ENCODE results near the gene SLC38A3.

Gene SLC38A3

GRCh38 chr3:50218448-50218847, 13.4 kb downstream of the SLC38A3 start:
- no peak overlapping the region for H2AK5ac ChIP-seq (ENCODE audit: low read length)
- WGBS (ENCODE audit: extremely low coverage, insufficient coverage, insufficient read length), result no CpG with 5 or more reads among the region's 17 CpGs

GRCh38 chr3:50219285-50219684, 14.2 kb downstream of the SLC38A3 start:
- Histone ChIP-seq H3K79me2 (ENCODE audit: control insufficient read depth, insufficient read depth, low read length, poor library complexity) (no peaks in the 10 kb centered on the region), H4K12ac (ENCODE audit: low read depth, low read length) (no peak overlapping the region), H3K4me3 (ENCODE audit: low read depth, low read length) (no peak overlapping the region), H4K8ac (ENCODE audit: low read depth, low read length) (no peak overlapping the region), H3K4me2 (ENCODE audit: low read length) (no peak overlapping the region), H2AK5ac (ENCODE audit: low read length) (no peak overlapping the region), H3K79me1 (ENCODE audit: low read length) (no peaks in the 10 kb centered on the region), H2BK12ac (ENCODE audit: low read length) (no peak overlapping the region), H3K4ac (ENCODE audit: low read depth, low read length) (no peak overlapping the region), H3K27me3 (ENCODE audit: insufficient read depth, low read length) (no peaks in the 10 kb centered on the region), H4K91ac (ENCODE audit: low read depth, low read length) (no peak overlapping the region), H3K18ac (ENCODE audit: low read length) (no peak overlapping the region), H3K23ac (ENCODE audit: low read length) (no peak overlapping the region), H2AFZ (ENCODE audit: insufficient read depth, low read length, poor library complexity) (no peak overlapping the region), H3K9ac (ENCODE audit: low read length) (no peak overlapping the region), H3K27ac (ENCODE audit: low read depth, low read length) (no peak overlapping the region), H3K9me3 (ENCODE audit: insufficient read depth, low read depth, low read length) (peaks cover 3% of the 10 kb centered on the region), H2BK120ac (ENCODE audit: insufficient read depth, low read length, poor library complexity) (no peak overlapping the region), H3K14ac (ENCODE audit: low read length) (no peak overlapping the region), H3K4me1 (ENCODE audit: control insufficient read depth in 1 of 2, insufficient read depth in 2 of 2, low read length in 2 of 2) (peaks cover 2 to 3% of the 10 kb centered on the region in 2 experiments), H3K36me3 (ENCODE audit: control insufficient read depth in 1 of 2, insufficient read depth in 2 of 2, low read length in 2 of 2) (peaks cover 2 to 4% of the 10 kb centered on the region in 2 experiments), H2BK5ac (ENCODE audit: low read depth, low read length, poor library complexity) (no peak overlapping the region)
- no peak for DNase-seq
- no CpG with 5 or more reads among the region's 5 CpGs for WGBS (ENCODE audit: extremely low coverage, insufficient coverage, insufficient read length)

More at GRCh38 chr3:50218448-50218847, 13.4 kb downstream of the SLC38A3 start:
- Histone ChIP-seq H3K18ac (ENCODE audit: low read length) (no peak overlapping the region), H3K4me3 (ENCODE audit: low read depth, low read length) (no peak overlapping the region), H2BK12ac (ENCODE audit: low read length) (no peak overlapping the region), H3K79me1 (ENCODE audit: low read length) (no peaks in the 10 kb centered on the region), H4K8ac (ENCODE audit: low read depth, low read length) (no peak overlapping the region), H4K12ac (ENCODE audit: low read depth, low read length) (no peak overlapping the region), H3K4ac (ENCODE audit: low read depth, low read length) (no peak overlapping the region), H3K9ac (ENCODE audit: low read length) (no peak overlapping the region), H3K4me2 (ENCODE audit: low read length) (no peak overlapping the region), H3K79me2 (ENCODE audit: control insufficient read depth, insufficient read depth, low read length, poor library complexity) (no peaks in the 10 kb centered on the region), H2BK120ac (ENCODE audit: insufficient read depth, low read length, poor library complexity) (no peak overlapping the region), H3K27ac (ENCODE audit: low read depth, low read length) (no peak overlapping the region), H2BK5ac (ENCODE audit: low read depth, low read length, poor library complexity) (no peak overlapping the region), H3K27me3 (ENCODE audit: insufficient read depth, low read length) (no peaks in the 10 kb centered on the region), H3K4me1 (ENCODE audit: control insufficient read depth in 1 of 2, insufficient read depth in 2 of 2, low read length in 2 of 2) (peaks cover 2 to 3% of the 10 kb centered on the region in 2 experiments), H3K9me3 (ENCODE audit: insufficient read depth, low read depth, low read length) (peaks cover 3% of the 10 kb centered on the region), H4K91ac (ENCODE audit: low read depth, low read length) (no peak overlapping the region), H3K23ac (ENCODE audit: low read length) (no peak overlapping the region), H2AFZ (ENCODE audit: insufficient read depth, low read length, poor library complexity) (no peak overlapping the region), H3K14ac (ENCODE audit: low read length) (no peak overlapping the region), H3K36me3 (ENCODE audit: control insufficient read depth in 1 of 2, insufficient read depth in 2 of 2, low read length in 2 of 2) (peaks cover 2 to 4% of the 10 kb centered on the region in 2 experiments)
- DNase-seq, result no peak

- Histone ChIP-seq H3K27ac (ENCODE audit: low read depth, low read length) (no peak overlapping the region), H4K12ac (ENCODE audit: low read depth, low read length) (no peak overlapping the region), H3K23ac (ENCODE audit: low read length) (no peak overlapping the region), H3K79me1 (ENCODE audit: low read length) (no peaks in the 10 kb centered on the region), H2BK5ac (ENCODE audit: low read depth, low read length, poor library complexity) (no peak overlapping the region), H3K4me3 (ENCODE audit: low read depth, low read length) (no peak overlapping the region), H2BK120ac (ENCODE audit: insufficient read depth, low read length, poor library complexity) (no peak overlapping the region), H4K91ac (ENCODE audit: low read depth, low read length) (no peak overlapping the region), H3K4me2 (ENCODE audit: low read length) (no peak overlapping the region), H3K4me1 (ENCODE audit: control insufficient read depth in 1 of 2, insufficient read depth in 2 of 2, low read length in 2 of 2) (peaks cover 2 to 3% of the 10 kb centered on the region in 2 experiments), H3K14ac (ENCODE audit: low read length) (no peak overlapping the region), H3K36me3 (ENCODE audit: control insufficient read depth in 1 of 2, insufficient read depth in 2 of 2, low read length in 2 of 2) (peaks cover 0 to 4% of the 10 kb centered on the region in 2 experiments), H2AFZ (ENCODE audit: insufficient read depth, low read length, poor library complexity) (no peak overlapping the region), H3K9me3 (ENCODE audit: insufficient read depth, low read depth, low read length) (peaks cover 3% of the 10 kb centered on the region), H3K18ac (ENCODE audit: low read length) (no peak overlapping the region), H3K79me2 (ENCODE audit: control insufficient read depth, insufficient read depth, low read length, poor library complexity) (no peaks in the 10 kb centered on the region), H2AK5ac (ENCODE audit: low read length) (no peak overlapping the region), H3K9ac (ENCODE audit: low read length) (no peak overlapping the region), H3K27me3 (ENCODE audit: insufficient read depth, low read length) (no peaks in the 10 kb centered on the region), H4K8ac (ENCODE audit: low read depth, low read length) (no peak overlapping the region), H2BK12ac (ENCODE audit: low read length) (no peak overlapping the region), H3K4ac (ENCODE audit: low read depth, low read length) (no peak overlapping the region)
- no peak for DNase-seq
- WGBS (ENCODE audit: extremely low coverage, insufficient coverage, insufficient read length), result no CpG with 5 or more reads among the region's 6 CpGs
Measured at GRCh38 chr3:50220109-50220508, 15.0 kb downstream of the SLC38A3 start.

- Histone ChIP-seq H3K4me1 (ENCODE audit: control insufficient read depth in 1 of 2, insufficient read depth in 2 of 2, low read length in 2 of 2) (peaks cover under 1% of the 10 kb centered on the region in 2 experiments), H3K79me2 (ENCODE audit: control insufficient read depth, insufficient read depth, low read length, poor library complexity) (no peaks in the 10 kb centered on the region), H2BK12ac (ENCODE audit: low read length) (no peak overlapping the region), H3K4ac (ENCODE audit: low read depth, low read length) (no peak overlapping the region), H4K91ac (ENCODE audit: low read depth, low read length) (no peak overlapping the region), H2AFZ (ENCODE audit: insufficient read depth, low read length, poor library complexity) (no peak overlapping the region), H2AK5ac (ENCODE audit: low read length) (no peak overlapping the region), H3K4me2 (ENCODE audit: low read length) (no peak overlapping the region), H2BK5ac (ENCODE audit: low read depth, low read length, poor library complexity) (no peak overlapping the region), H3K9me3 (ENCODE audit: insufficient read depth, low read depth, low read length) (peaks cover 3% of the 10 kb centered on the region), H3K9ac (ENCODE audit: low read length) (no peak overlapping the region), H3K14ac (ENCODE audit: low read length) (no peak overlapping the region), H2BK120ac (ENCODE audit: insufficient read depth, low read length, poor library complexity) (no peak overlapping the region), H4K12ac (ENCODE audit: low read depth, low read length) (no peak overlapping the region), H3K27ac (ENCODE audit: low read depth, low read length) (no peak overlapping the region), H3K18ac (ENCODE audit: low read length) (no peak overlapping the region), H3K36me3 (ENCODE audit: control insufficient read depth in 1 of 2, insufficient read depth in 2 of 2, low read length in 2 of 2) (peaks cover 0 to 4% of the 10 kb centered on the region in 2 experiments), H3K23ac (ENCODE audit: low read length) (no peak overlapping the region), H3K79me1 (ENCODE audit: low read length) (no peaks in the 10 kb centered on the region), H3K27me3 (ENCODE audit: insufficient read depth, low read length) (no peaks in the 10 kb centered on the region), H3K4me3 (ENCODE audit: low read depth, low read length) (no peak overlapping the region), H4K8ac (ENCODE audit: low read depth, low read length) (no peak overlapping the region)
- DNase-seq, result no peak
- WGBS (ENCODE audit: extremely low coverage, insufficient coverage, insufficient read length), result no CpG with 5 or more reads among the region's 4 CpGs
Measured at GRCh38 chr3:50221051-50221410, 16.0 kb downstream of the SLC38A3 start.
